ENCODE results near the gene NCOA7. TPM values are rescaled to one million over a fixed set of nuclear protein-coding genes. Genes with fewer than 3 reads are reported as not detected.

NCOA7 gene
- total and polyA plus RNA-seq, 9 of the 15 experiments (the other 6 are each of a cell fraction or from before 2014, with no cell fraction given), result 5.8 to 14.6 (median 9.3) TPM

- Histone ChIP-seq H3K4me1 (replicated peaks in 1 of 2; ENCODE audit: control insufficient read depth in 2 of 2, insufficient read depth in 2 of 2, low read length in 2 of 2) (peaks cover 12 to 46% of the 10 kb centered on the region in 2 experiments), H3K9ac (ENCODE audit: insufficient read depth in 1 of 2, low read depth in 2 of 2, low read length in 2 of 2) (no peak overlapping the region), H3K4me2 (ENCODE audit: insufficient read depth, low read length) (no peak overlapping the region), H3K27me3 (ENCODE audit: control insufficient read depth in 2 of 2, insufficient read depth in 2 of 2, low read length in 2 of 2) (no peaks in the 10 kb centered on the region), H4K20me1 (replicated peaks; ENCODE audit: control insufficient read depth, insufficient read depth, low read length) (no peaks in the 10 kb centered on the region), H3K79me2 (ENCODE audit: control insufficient read depth, insufficient read depth, low read length) (no peaks in the 10 kb centered on the region), H3K9me3 (replicated peaks; ENCODE audit: control insufficient read depth, insufficient read depth, low read depth, low read length) (no peaks in the 10 kb centered on the region), H3K4me3 (no peak overlapping the region), H3K36me3 (ENCODE audit: control insufficient read depth, insufficient read depth, low read length) (no peaks in the 10 kb centered on the region), H3K27ac (ENCODE audit: extremely low read depth, low read depth, low read length) (no peak overlapping the region), H3K9me1 (ENCODE audit: control insufficient read depth, insufficient read depth, low read length) (no peaks in the 10 kb centered on the region), H2AFZ (ENCODE audit: low read depth, low read length) (peak overlapping the region; percentile 22)
- DNase-seq (ENCODE audit: extremely low read depth in 1 of 4, low spot score in 3 of 4) (no peak), FAIRE-seq (no peak), ATAC-seq (no peak)
- in situ Hi-C loops (cut with MboI), result no loop called here
- no TSS peak for BruUV-seq (replicated peaks)
- intact Hi-C loops (cut with micrococcal nuclease), result no loop called here
- CTCF ChIA-PET (ENCODE audit: low intra/inter-chr PET ratio), result no interaction called here
- POLR2A ChIA-PET, result interaction anchor here (0.8 to 4.0 kb wide), 3 partner anchors 15 to 34 kb away, joined by 3 to 18 read pairs (median 3); partner anchors contain the start of gene HINT3
- WGBS (ENCODE audit: insufficient coverage, low coverage, missing lambda C conversion rate), result 29% methylated on average over 5 of the region's 5 CpGs
- TF ChIP-seq ELF2 (CRISPR knock-in tag; IDR thresholded peaks at IDR 0.05) (no peak), MEIS2 (IDR thresholded peaks at IDR 0.05; ENCODE audit: partially characterized antibody) (no peak), ILF3 (IDR thresholded peaks at IDR 0.05; ENCODE audit: borderline replicate concordance) (no peak), CEBPG (CRISPR knock-in tag; IDR thresholded peaks at IDR 0.05) (no peak), CEBPG (tag; conservative IDR thresholded peaks at IDR 0.05 in 1 of 2, IDR thresholded peaks at IDR 0.05 in 1 of 2) (no peak), ZNF431 (CRISPR knock-in tag; IDR thresholded peaks at IDR 0.05) (no peak), ZFP30 (CRISPR knock-in tag; IDR thresholded peaks at IDR 0.05; ENCODE audit: borderline replicate concordance) (no peak)
- TF ChIP-seq, protein P1, sequence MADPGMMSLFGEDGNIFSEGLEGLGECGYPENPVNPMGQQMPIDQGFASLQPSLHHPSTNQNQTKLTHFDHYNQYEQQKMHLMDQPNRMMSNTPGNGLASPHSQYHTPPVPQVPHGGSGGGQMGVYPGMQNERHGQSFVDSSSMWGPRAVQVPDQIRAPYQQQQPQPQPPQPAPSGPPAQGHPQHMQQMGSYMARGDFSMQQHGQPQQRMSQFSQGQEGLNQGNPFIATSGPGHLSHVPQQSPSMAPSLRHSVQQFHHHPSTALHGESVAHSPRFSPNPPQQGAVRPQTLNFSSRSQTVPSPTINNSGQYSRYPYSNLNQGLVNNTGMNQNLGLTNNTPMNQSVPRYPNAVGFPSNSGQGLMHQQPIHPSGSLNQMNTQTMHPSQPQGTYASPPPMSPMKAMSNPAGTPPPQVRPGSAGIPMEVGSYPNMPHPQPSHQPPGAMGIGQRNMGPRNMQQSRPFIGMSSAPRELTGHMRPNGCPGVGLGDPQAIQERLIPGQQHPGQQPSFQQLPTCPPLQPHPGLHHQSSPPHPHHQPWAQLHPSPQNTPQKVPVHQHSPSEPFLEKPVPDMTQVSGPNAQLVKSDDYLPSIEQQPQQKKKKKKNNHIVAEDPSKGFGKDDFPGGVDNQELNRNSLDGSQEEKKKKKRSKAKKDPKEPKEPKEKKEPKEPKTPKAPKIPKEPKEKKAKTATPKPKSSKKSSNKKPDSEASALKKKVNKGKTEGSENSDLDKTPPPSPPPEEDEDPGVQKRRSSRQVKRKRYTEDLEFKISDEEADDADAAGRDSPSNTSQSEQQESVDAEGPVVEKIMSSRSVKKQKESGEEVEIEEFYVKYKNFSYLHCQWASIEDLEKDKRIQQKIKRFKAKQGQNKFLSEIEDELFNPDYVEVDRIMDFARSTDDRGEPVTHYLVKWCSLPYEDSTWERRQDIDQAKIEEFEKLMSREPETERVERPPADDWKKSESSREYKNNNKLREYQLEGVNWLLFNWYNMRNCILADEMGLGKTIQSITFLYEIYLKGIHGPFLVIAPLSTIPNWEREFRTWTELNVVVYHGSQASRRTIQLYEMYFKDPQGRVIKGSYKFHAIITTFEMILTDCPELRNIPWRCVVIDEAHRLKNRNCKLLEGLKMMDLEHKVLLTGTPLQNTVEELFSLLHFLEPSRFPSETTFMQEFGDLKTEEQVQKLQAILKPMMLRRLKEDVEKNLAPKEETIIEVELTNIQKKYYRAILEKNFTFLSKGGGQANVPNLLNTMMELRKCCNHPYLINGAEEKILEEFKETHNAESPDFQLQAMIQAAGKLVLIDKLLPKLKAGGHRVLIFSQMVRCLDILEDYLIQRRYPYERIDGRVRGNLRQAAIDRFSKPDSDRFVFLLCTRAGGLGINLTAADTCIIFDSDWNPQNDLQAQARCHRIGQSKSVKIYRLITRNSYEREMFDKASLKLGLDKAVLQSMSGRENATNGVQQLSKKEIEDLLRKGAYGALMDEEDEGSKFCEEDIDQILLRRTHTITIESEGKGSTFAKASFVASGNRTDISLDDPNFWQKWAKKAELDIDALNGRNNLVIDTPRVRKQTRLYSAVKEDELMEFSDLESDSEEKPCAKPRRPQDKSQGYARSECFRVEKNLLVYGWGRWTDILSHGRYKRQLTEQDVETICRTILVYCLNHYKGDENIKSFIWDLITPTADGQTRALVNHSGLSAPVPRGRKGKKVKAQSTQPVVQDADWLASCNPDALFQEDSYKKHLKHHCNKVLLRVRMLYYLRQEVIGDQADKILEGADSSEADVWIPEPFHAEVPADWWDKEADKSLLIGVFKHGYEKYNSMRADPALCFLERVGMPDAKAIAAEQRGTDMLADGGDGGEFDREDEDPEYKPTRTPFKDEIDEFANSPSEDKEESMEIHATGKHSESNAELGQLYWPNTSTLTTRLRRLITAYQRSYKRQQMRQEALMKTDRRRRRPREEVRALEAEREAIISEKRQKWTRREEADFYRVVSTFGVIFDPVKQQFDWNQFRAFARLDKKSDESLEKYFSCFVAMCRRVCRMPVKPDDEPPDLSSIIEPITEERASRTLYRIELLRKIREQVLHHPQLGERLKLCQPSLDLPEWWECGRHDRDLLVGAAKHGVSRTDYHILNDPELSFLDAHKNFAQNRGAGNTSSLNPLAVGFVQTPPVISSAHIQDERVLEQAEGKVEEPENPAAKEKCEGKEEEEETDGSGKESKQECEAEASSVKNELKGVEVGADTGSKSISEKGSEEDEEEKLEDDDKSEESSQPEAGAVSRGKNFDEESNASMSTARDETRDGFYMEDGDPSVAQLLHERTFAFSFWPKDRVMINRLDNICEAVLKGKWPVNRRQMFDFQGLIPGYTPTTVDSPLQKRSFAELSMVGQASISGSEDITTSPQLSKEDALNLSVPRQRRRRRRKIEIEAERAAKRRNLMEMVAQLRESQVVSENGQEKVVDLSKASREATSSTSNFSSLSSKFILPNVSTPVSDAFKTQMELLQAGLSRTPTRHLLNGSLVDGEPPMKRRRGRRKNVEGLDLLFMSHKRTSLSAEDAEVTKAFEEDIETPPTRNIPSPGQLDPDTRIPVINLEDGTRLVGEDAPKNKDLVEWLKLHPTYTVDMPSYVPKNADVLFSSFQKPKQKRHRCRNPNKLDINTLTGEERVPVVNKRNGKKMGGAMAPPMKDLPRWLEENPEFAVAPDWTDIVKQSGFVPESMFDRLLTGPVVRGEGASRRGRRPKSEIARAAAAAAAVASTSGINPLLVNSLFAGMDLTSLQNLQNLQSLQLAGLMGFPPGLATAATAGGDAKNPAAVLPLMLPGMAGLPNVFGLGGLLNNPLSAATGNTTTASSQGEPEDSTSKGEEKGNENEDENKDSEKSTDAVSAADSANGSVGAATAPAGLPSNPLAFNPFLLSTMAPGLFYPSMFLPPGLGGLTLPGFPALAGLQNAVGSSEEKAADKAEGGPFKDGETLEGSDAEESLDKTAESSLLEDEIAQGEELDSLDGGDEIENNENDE (IDR thresholded peaks at IDR 0.05; ENCODE audit: low read depth, low read length), result no peak
- TF ChIP-seq, protein P2, sequence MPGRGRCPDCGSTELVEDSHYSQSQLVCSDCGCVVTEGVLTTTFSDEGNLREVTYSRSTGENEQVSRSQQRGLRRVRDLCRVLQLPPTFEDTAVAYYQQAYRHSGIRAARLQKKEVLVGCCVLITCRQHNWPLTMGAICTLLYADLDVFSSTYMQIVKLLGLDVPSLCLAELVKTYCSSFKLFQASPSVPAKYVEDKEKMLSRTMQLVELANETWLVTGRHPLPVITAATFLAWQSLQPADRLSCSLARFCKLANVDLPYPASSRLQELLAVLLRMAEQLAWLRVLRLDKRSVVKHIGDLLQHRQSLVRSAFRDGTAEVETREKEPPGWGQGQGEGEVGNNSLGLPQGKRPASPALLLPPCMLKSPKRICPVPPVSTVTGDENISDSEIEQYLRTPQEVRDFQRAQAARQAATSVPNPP (IDR thresholded peaks at IDR 0.05; ENCODE audit: borderline replicate concordance, insufficient read depth, insufficient read length), result no peak
Measured at GRCh38 chr6:125940247-125941041, 149.7 kb downstream of the NCOA7 start.
